ENCODE data around the gene RALB. TPM values are rescaled to one million over a fixed set of nuclear protein-coding genes. Genes with fewer than 3 reads are reported as not detected.
"Not testable (repeated sequence)": the region's sequence is repeated elsewhere in the genome, so short reads cannot be mapped to it uniquely, and the experiment has no call there.

The RALB gene
- total RNA-seq, 1 donor from 2014 or later, result 56.0 TPM

- no peak overlapping the region for H3K4me3 ChIP-seq (ENCODE audit: low read depth, low read length)
- no peak for TF ChIP-seq CTCF (conservative IDR thresholded peaks at IDR 0.05; ENCODE audit: low read depth, low read length)
- DNase-seq (ENCODE audit: low read depth), result no peak
These were observed 4.0 kb downstream of the RALB start for GRCh38 chr2:120256651-120257000.

GRCh38 chr2:120257522-120257921 is 4.9 kb downstream of the RALB start:
- TF ChIP-seq CTCF (conservative IDR thresholded peaks at IDR 0.05; ENCODE audit: low read depth, low read length), result no peak
- DNase-seq (ENCODE audit: low read depth), result no peak
- no peak overlapping the region for H3K4me3 ChIP-seq (ENCODE audit: low read depth, low read length)

GRCh38 chr2:120258196-120258595 is 5.5 kb downstream of the RALB start:
- peak overlapping the region; percentile 13 for H3K4me3 ChIP-seq (ENCODE audit: low read depth, low read length)
- TF ChIP-seq CTCF (conservative IDR thresholded peaks at IDR 0.05; ENCODE audit: low read depth, low read length), result no peak

GRCh38 chr2:120259939-120260338 is 7.3 kb downstream of the RALB start:
- not testable (repeated sequence) for DNase-seq (ENCODE audit: low read depth); H3K4me3 ChIP-seq (ENCODE audit: low read depth, low read length)

More at GRCh38 chr2:120258196-120258595, 5.5 kb downstream of the RALB start:
- DNase-seq (ENCODE audit: low read depth), result no peak

- no peak overlapping the region for H3K4me3 ChIP-seq (ENCODE audit: low read depth, low read length)
- TF ChIP-seq CTCF (conservative IDR thresholded peaks at IDR 0.05; ENCODE audit: low read depth, low read length), result no peak
- no peak for DNase-seq (ENCODE audit: low read depth)
These were observed 8.1 kb downstream of the RALB start for GRCh38 chr2:120260736-120261135.

GRCh38 chr2:120261387-120262006 is 8.8 kb downstream of the RALB start:
- no peak overlapping the region for H3K4me3 ChIP-seq (ENCODE audit: low read depth, low read length)
- no peak for TF ChIP-seq CTCF (conservative IDR thresholded peaks at IDR 0.05; ENCODE audit: low read depth, low read length)

GRCh38 chr2:120262150-120262549 is 9.5 kb downstream of the RALB start:
- no peak for TF ChIP-seq CTCF (conservative IDR thresholded peaks at IDR 0.05; ENCODE audit: low read depth, low read length)
- no peak for DNase-seq (ENCODE audit: low read depth)
- no peak overlapping the region for H3K4me3 ChIP-seq (ENCODE audit: low read depth, low read length)

More at GRCh38 chr2:120261387-120262006, 8.8 kb downstream of the RALB start:
- DNase-seq (ENCODE audit: low read depth), result no peak
